ENCODE measurements around the gene FOXB1. TPM values are rescaled to one million over a fixed set of nuclear protein-coding genes. Genes with fewer than 3 reads are reported as not detected.

The FOXB1 gene
- total RNA-seq, 3 donors from 2014 or later = not detected

DNA sequence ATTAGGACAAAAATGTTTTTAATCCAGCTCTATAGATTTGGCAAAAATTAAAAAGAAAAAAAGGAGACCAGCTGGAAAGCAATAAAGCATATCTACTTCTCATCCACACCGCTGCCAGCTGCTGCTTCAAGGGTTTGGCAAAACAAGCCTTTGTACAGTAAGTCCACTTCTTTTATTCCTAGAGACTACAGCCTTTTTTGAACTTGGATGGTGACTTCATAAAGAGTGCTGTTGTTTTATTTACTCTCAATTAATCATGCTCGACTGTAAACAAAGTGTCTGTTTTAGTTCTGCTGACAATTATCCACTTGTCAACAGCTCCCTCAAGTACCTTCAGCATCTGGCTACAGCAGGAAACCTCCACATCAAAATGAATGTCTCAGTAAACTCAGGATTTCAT, 12.3 kb upstream of the FOXB1 start:
- H3K27me3 ChIP-seq = peaks cover 3 to 73% of the 10 kb centered on the region in 2 donors
- intact Hi-C loops (cut with DNase I; ENCODE audit: low total_unique reads) = no loop called here
- no peak for TF ChIP-seq POLR2A (IDR thresholded peaks at IDR 0.05)
- no peak for TF ChIP-seq CTCF (IDR thresholded peaks at IDR 0.05)
- TF ChIP-seq POLR2AphosphoS5 (IDR thresholded peaks at IDR 0.05) = no peak
- no peak for DNase-seq (ENCODE audit: low spot score in 2 of 2)
- no peak overlapping the region for H3K27ac ChIP-seq
- no peaks in the 10 kb centered on the region for H3K36me3 ChIP-seq
- H3K9me3 ChIP-seq = no peaks in the 10 kb centered on the region
- no peak overlapping the region for H3K4me3 ChIP-seq
- H3K4me1 ChIP-seq = no peaks in the 10 kb centered on the region

DNA sequence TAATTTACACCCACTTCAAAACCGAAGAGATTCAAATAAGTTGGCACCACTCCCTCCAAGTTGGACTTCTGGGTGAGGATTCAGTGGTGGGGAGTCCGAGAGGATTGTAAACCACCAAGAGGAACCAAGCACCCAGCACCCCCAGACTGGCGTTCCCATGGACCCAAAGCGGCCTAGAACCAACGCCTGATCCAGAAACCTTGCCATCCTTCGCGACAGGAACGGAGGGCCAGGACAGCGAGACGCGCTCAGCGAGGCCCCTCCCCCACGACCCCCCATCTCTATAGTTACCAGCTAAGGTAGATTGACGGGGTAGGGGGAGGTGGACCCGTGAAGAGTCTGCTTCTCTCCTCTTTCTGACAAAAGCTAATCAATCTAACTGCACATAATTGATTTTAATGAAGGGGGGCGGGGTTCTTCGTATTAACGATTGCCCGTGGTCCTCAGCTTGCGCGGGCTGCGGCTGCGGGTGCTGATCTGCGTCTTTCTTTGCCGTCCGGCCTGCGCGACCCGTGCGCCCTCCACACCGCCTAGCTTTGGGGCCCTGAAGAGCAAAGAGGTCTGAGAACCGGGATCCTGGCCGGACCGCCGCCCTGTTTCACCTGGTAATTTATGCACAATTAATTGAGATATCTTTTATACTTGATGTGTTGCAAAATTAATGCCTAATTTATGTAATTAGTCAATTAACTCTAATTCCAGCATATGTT, 10.9 kb upstream of the FOXB1 start:
- intact Hi-C loops (cut with DNase I; ENCODE audit: low total_unique reads) = no loop called here
- Histone ChIP-seq H3K4me3 (no peak overlapping the region), H3K4me1 (no peaks in the 10 kb centered on the region), H3K9me3 (no peaks in the 10 kb centered on the region), H3K27me3 (peaks cover 6 to 87% of the 10 kb centered on the region in 2 donors), H3K36me3 (no peaks in the 10 kb centered on the region), H3K27ac (no peak overlapping the region)
- no peak for TF ChIP-seq POLR2A (IDR thresholded peaks at IDR 0.05)
- no peak for TF ChIP-seq POLR2AphosphoS5 (IDR thresholded peaks at IDR 0.05)
- TF ChIP-seq CTCF (IDR thresholded peaks at IDR 0.05) = no peak
- DNase-seq (ENCODE audit: low spot score in 2 of 2) = no peak

GRCh38 chr15:59993950-59994401, 10.1 kb upstream of the FOXB1 start:
- Histone ChIP-seq H3K4me1 (no peaks in the 10 kb centered on the region), H3K27me3 (peaks cover 6 to 87% of the 10 kb centered on the region in 2 donors), H3K9me3 (no peaks in the 10 kb centered on the region), H3K27ac (no peak overlapping the region), H3K4me3 (no peak overlapping the region), H3K36me3 (no peaks in the 10 kb centered on the region)
- no peak for DNase-seq (ENCODE audit: low spot score in 2 of 2)
- intact Hi-C loops (cut with DNase I; ENCODE audit: low total_unique reads) = no loop called here
- no peak for TF ChIP-seq POLR2AphosphoS5 (IDR thresholded peaks at IDR 0.05)
- TF ChIP-seq CTCF (IDR thresholded peaks at IDR 0.05) = no peak
- no peak for TF ChIP-seq POLR2A (IDR thresholded peaks at IDR 0.05)

GRCh38 chr15:59994526-59994887, 9.6 kb upstream of the FOXB1 start:
- intact Hi-C loops (cut with DNase I; ENCODE audit: low total_unique reads) = no loop called here
- no peak for DNase-seq (ENCODE audit: low spot score in 2 of 2)
- H3K27me3 ChIP-seq = peaks cover 6 to 92% of the 10 kb centered on the region in 2 donors
- H3K36me3 ChIP-seq = no peaks in the 10 kb centered on the region
- no peak overlapping the region for H3K4me3 ChIP-seq
- TF ChIP-seq POLR2AphosphoS5 (IDR thresholded peaks at IDR 0.05) (no peak), CTCF (IDR thresholded peaks at IDR 0.05) (no peak), POLR2A (IDR thresholded peaks at IDR 0.05) (no peak)
- H3K4me1 ChIP-seq = no peaks in the 10 kb centered on the region
- H3K27ac ChIP-seq = no peak overlapping the region
- no peaks in the 10 kb centered on the region for H3K9me3 ChIP-seq

DNA sequence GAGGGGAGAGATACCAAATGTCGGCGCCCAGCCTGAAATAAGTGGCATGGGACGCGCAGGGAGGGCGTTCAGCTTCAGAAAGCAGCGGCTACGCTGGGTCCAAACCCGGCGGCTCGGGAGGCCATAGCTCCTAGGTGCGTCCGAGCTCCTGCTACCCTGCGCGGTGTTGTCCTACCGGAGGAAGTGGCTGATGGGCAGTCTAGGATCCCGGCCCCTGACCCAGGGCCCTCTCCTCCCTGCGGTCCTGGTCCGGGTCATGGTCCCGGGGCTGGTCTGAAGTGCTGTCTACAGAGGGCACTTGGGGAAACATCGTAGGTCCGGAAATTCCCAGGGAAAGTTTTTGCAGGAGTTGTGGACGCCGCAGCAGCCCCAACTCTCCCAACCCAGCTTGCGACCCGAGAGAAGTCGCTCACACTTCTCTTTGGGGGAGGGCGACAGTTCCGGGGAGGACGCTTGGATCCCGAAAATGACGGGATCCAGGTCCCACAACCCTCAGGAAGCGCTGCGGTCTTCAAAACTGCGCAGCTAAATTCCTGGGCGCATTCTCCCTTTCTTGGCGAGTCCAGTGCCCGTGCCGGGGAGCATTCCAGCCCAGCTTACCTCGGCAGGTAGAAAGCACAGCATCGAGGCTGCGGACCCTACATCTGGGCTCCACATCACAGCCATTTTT, 9.1 kb upstream of the FOXB1 start:
- Histone ChIP-seq H3K27me3 (peaks cover 6 to 96% of the 10 kb centered on the region in 2 donors), H3K4me3 (no peak overlapping the region), H3K9me3 (no peaks in the 10 kb centered on the region), H3K36me3 (no peaks in the 10 kb centered on the region), H3K27ac (no peak overlapping the region), H3K4me1 (no peaks in the 10 kb centered on the region)
- TF ChIP-seq POLR2A (IDR thresholded peaks at IDR 0.05) = no peak
- no peak for TF ChIP-seq POLR2AphosphoS5 (IDR thresholded peaks at IDR 0.05)
- no peak for TF ChIP-seq CTCF (IDR thresholded peaks at IDR 0.05)
- DNase-seq (ENCODE audit: low spot score in 2 of 2) = no peak
- intact Hi-C loops (cut with DNase I; ENCODE audit: low total_unique reads) = no loop called here
